ENCODE measurements around the gene RTN4RL1.

GRCh38 chr17:1916963-1917715, 108.0 kb downstream of the RTN4RL1 start:
- no peak for TF ChIP-seq REST (IDR thresholded peaks at IDR 0.05; ENCODE audit: insufficient read depth in 1 of 2, low read depth in 2 of 2, low read length in 1 of 2)
- TF ChIP-seq CTCF (IDR thresholded peaks at IDR 0.05): no peak
- TF ChIP-seq POLR2AphosphoS5 (IDR thresholded peaks at IDR 0.05; ENCODE audit: low read depth, low read length): no peak
- no peak for TF ChIP-seq SIN3A (IDR thresholded peaks at IDR 0.05; ENCODE audit: borderline replicate concordance, insufficient read depth, low read depth, low read length)

All from Panc1 (cell line).